ENCODE measurements around the gene SNED1.

SNED1 gene

DNA sequence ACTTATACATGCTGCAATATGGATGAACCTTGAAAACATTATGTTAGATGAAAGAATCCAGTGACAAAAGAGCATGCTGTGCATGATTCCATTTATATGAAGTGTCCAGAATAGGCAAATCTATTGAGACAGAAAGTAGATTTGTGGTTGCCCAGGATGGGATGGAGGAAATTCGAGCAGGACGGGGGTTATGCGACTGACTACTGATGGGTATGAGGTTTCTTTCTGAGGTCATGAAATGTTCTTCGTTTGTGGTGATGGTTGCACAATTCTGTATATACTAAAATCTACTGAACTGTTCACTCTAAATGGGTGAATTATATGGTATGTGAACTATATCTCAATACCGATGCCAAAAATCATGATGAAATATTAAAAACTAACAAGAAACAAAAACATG is 122.6 kb downstream of the SNED1 start:
- no peak overlapping the region for H3K4me3 ChIP-seq (ENCODE audit: control insufficient read depth, low read depth, low read length)
- TF ChIP-seq, protein P1, sequence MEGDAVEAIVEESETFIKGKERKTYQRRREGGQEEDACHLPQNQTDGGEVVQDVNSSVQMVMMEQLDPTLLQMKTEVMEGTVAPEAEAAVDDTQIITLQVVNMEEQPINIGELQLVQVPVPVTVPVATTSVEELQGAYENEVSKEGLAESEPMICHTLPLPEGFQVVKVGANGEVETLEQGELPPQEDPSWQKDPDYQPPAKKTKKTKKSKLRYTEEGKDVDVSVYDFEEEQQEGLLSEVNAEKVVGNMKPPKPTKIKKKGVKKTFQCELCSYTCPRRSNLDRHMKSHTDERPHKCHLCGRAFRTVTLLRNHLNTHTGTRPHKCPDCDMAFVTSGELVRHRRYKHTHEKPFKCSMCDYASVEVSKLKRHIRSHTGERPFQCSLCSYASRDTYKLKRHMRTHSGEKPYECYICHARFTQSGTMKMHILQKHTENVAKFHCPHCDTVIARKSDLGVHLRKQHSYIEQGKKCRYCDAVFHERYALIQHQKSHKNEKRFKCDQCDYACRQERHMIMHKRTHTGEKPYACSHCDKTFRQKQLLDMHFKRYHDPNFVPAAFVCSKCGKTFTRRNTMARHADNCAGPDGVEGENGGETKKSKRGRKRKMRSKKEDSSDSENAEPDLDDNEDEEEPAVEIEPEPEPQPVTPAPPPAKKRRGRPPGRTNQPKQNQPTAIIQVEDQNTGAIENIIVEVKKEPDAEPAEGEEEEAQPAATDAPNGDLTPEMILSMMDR (IDR thresholded peaks at IDR 0.05; ENCODE audit: control insufficient read depth, insufficient read depth, low read depth, low read length, missing control alignments), result no peak
- DNase-seq (ENCODE audit: low read depth), result no peak

DNA sequence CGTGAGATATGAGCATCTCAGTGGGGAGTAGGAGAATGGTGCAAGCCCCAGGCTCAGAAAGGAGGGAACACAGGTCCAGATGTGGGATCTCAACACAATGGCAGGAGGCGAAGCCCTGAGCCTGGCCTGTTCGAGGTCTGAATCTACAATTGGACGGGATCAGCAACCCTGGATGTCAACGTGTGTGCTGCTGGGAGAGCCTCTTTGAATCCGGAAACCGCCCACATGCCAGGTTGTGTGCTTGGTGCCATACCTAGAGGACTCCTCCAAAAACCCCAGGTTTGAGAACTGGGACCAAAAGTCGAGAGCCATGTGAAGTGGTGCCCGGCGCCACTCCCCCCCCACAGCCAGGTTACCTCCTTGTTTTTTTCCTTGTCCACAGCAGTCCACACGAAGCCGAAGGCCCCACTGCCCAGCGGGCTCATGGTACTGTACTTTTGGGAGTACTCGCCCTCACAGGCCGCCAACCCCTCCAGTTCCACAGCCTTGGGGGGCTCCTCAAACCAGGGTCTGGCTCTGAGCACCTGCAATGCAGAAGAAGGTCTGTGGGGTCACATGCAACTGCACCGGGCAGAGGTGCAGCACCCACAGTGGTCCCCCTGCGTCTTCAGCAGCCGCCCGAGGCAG is 124.1 kb downstream of the SNED1 start:
- no peak for DNase-seq (ENCODE audit: low read depth)
- TF ChIP-seq, protein P1 (IDR thresholded peaks at IDR 0.05; ENCODE audit: control insufficient read depth, insufficient read depth, low read depth, low read length, missing control alignments), result no peak
- no peak overlapping the region for H3K4me3 ChIP-seq (ENCODE audit: control insufficient read depth, low read depth, low read length)

DNA sequence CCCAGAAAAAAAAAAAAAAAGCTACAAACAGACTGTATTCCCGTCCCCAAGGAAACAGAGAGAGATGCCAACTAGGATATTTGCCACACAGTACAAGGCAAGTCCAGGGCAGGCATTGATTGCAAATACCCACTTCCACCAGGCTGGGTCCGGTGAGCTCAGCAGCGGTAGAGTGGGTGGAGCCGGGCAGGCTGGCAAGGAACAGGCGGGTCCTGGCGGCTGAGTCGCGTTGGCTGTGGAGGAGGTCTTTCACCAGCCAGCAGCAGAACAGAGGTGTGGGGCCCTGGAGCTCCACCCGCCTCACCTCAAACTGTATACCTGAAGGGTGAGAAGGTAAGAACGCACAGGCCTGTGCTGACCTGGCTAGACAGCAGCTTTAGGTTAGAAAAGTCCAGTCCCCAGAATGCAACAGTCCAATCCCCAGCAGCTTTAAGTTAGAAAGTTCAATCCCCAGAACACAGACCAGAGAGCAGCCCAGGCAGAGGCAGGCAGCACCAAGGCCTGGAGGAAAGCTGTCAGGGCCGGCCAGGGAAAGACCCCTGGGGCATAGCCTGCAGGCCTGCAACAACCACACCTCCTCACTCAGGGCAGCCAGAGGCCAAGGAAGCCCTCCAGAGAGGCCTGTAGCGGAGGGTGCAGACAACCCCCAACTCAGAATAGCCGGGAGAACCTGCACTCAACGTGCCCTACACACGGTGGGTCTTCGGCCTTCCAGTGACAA is 125.6 kb downstream of the SNED1 start:
- DNase-seq (ENCODE audit: low read depth), result no peak
- TF ChIP-seq, protein P1 (IDR thresholded peaks at IDR 0.05; ENCODE audit: control insufficient read depth, insufficient read depth, low read depth, low read length, missing control alignments), result no peak
- H3K4me3 ChIP-seq (ENCODE audit: control insufficient read depth, low read depth, low read length), result no peak overlapping the region

DNA sequence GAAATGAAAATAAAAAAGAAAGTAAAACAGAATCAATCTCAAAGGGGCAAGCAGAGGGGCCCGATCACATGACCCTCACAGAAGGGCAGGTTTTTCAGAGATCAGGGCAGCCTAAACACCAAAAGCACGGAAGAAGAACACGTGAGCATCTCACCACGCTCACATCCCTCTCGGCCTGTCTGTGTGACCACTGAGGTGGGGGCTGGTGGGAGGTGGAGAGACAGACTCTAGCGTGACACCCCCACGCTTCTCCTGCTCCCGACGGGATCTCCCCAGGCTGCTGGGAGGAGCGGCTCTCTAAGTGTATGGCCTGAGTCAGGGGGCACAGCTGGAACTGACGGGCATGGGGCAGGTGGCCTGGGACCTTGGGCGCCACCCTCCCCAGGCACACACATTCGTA is 127.2 kb downstream of the SNED1 start:
- no peak overlapping the region for H3K4me3 ChIP-seq (ENCODE audit: control insufficient read depth, low read depth, low read length)
- TF ChIP-seq, protein P1 (IDR thresholded peaks at IDR 0.05; ENCODE audit: control insufficient read depth, insufficient read depth, low read depth, low read length, missing control alignments), result no peak
- DNase-seq (ENCODE audit: low read depth), result no peak

DNA sequence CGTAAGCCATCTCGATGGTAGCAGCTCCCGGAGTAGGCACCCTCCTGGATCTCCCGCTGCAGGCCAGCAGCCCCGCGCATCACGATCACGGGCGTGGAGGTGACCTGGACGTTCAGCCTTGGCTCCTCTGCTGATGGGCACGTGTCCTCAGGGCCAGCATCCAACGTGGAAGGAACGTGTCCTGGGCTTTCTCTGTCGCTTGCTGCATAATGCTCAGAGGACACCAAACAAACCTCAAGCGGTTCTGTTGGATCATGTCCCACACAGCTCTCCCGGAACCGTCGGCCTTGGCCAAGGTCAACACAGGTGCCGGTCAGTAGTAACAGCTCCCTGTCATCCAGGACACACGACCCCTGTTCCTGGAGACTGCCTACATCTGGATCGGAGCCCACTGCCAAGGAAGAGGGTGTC is 127.8 kb downstream of the SNED1 start:
- DNase-seq (ENCODE audit: low read depth), result no peak
- no peak overlapping the region for H3K4me3 ChIP-seq (ENCODE audit: control insufficient read depth, low read depth, low read length)
- TF ChIP-seq, protein P1 (IDR thresholded peaks at IDR 0.05; ENCODE audit: control insufficient read depth, insufficient read depth, low read depth, low read length, missing control alignments), result no peak

DNA sequence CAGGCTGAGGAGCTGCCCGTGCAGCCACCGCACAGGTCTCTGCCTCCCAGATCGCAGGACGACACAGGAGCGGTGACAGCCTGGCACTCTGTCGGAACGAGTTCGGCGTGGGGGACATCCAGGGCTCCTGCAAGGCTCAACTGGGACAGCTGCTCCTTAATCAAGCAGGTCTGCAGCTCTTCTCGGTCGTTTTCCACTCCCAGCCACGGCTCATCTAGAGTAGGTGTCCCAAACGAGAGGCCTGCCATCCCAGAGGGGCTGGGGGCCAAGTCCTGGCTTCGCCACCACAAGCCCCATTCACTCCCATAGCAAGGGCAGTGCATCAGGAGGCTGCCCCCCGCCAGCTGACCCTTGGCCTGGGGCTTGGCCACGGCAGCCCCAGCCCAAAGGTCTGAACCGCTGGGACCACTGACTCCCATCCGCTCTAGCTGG is 128.4 kb downstream of the SNED1 start:
- H3K4me3 ChIP-seq (ENCODE audit: control insufficient read depth, low read depth, low read length), result no peak overlapping the region
- DNase-seq (ENCODE audit: low read depth), result no peak
- TF ChIP-seq, protein P1 (IDR thresholded peaks at IDR 0.05; ENCODE audit: control insufficient read depth, insufficient read depth, low read depth, low read length, missing control alignments), result no peak

Data from AG09309 (cell line).